Astrocyte (in vitro differentiated cells and primary cell): Measurements from ENCODE around the gene MYADML2. TPM values are rescaled to one million over a fixed set of nuclear protein-coding genes. Genes with fewer than 3 reads are reported as not detected.

Experiments used
- DNase-seq: peaks from one replicate; pipeline ENCODE4 v3.0.0-alpha.2; 2010; ENCODE audit warnings: low read depth
- FAIRE-seq: peaks from 2 replicates; lab custom pipeline; 2011; peaks lifted over from hg19 to GRCh38; lab: Jason Lieb, UNC
- H2AFZ ChIP-seq: 2 replicates; pipeline ENCODE4 v1.6.0; 2012; ENCODE audit warnings: low read depth, low read length, inconsistent platforms
- H3K27ac ChIP-seq: 2 replicates; pipeline ENCODE4 v1.5.1; 2011; ENCODE audit warnings: low read depth, low read length, inconsistent platforms
- H3K27me3 ChIP-seq: 2 replicates; pipeline ENCODE4 v1.6.0; 2011; ENCODE audit warnings: low read length, inconsistent platforms; ENCODE audit not compliant: insufficient read depth
- H3K36me3 ChIP-seq: 2 replicates; pipeline ENCODE4 v1.5.1; 2011; ENCODE audit warnings: low read length, inconsistent platforms; ENCODE audit not compliant: insufficient read depth
- H3K4me1 ChIP-seq: 2 replicates; pipeline ENCODE4 v1.5.1; 2011; ENCODE audit warnings: low read length, inconsistent platforms; ENCODE audit not compliant: insufficient read depth
- H3K4me2 ChIP-seq: 2 replicates; pipeline ENCODE4 v1.6.0; 2012; ENCODE audit warnings: low read length, inconsistent platforms
- H3K4me3 ChIP-seq: 2 replicates; pipeline ENCODE4 v1.5.1; 2011; ENCODE audit warnings: low read depth, mild to moderate bottlenecking, low read length, inconsistent platforms; ENCODE audit not compliant: insufficient read depth
- H3K79me2 ChIP-seq: 2 replicates; pipeline ENCODE4 v1.6.0; 2012; ENCODE audit warnings: mild to moderate bottlenecking, low read length, inconsistent platforms; ENCODE audit not compliant: insufficient read depth
- H3K9ac ChIP-seq: 2 replicates; pipeline ENCODE4 v1.6.0; 2012; ENCODE audit warnings: mild to moderate bottlenecking, low read length, inconsistent platforms
- H3K9me3 ChIP-seq: 2 replicates; pipeline ENCODE4 v1.5.1; 2012; ENCODE audit warnings: low read depth, mild to moderate bottlenecking, low read length, inconsistent platforms; ENCODE audit not compliant: insufficient read depth
- H4K20me1 ChIP-seq: 2 replicates; pipeline ENCODE4 v1.6.0; 2012; ENCODE audit warnings: low read length, inconsistent platforms; ENCODE audit not compliant: insufficient read depth
- H3K27ac Mint-ChIP-seq: one replicate; pipeline ENCODE4 v1.8.0; 2021; ENCODE audit warnings: mild to moderate bottlenecking, mixed read lengths; ENCODE audit not compliant: unreplicated experiment
- H3K27me3 Mint-ChIP-seq: one replicate; pipeline ENCODE4 v1.8.0; 2021; ENCODE audit warnings: low read depth, mixed read lengths; ENCODE audit not compliant: unreplicated experiment
- H3K36me3 Mint-ChIP-seq: one replicate; pipeline ENCODE4 v1.8.0; 2021; ENCODE audit warnings: low read depth, mixed read lengths; ENCODE audit not compliant: unreplicated experiment
- H3K4me1 Mint-ChIP-seq: one replicate; pipeline ENCODE4 v1.8.0; 2021; ENCODE audit warnings: low read depth, mixed read lengths; ENCODE audit not compliant: unreplicated experiment
- H3K4me3 Mint-ChIP-seq: one replicate; pipeline ENCODE4 v1.8.0; 2021; ENCODE audit warnings: mild to moderate bottlenecking, moderate library complexity, mixed read lengths; ENCODE audit not compliant: unreplicated experiment
- H3K9me3 Mint-ChIP-seq: one replicate; pipeline ENCODE4 v1.8.0; 2021; ENCODE audit warnings: mild to moderate bottlenecking, mixed read lengths; ENCODE audit not compliant: unreplicated experiment
- CTCF ChIP-seq: IDR thresholded peaks from 2 replicates; pipeline ENCODE4 v1.5.1; 2011; ENCODE audit warnings: low read depth, mild to moderate bottlenecking, inconsistent platforms, low read length, moderate library complexity; ENCODE audit not compliant: insufficient read depth
- EZH2 ChIP-seq: IDR thresholded peaks from 2 replicates; pipeline ENCODE4 v1.6.1; 2012; ENCODE audit warnings: mild to moderate bottlenecking, low read length, inconsistent platforms; ENCODE audit not compliant: insufficient read depth
- total RNA-seq: library from RNA; stranded (reverse); gene quantifications from 2 replicates; pipeline ENCODE4 v1.2.1, GENCODE V29; 2021

MYADML2 gene
- total RNA-seq, 1 donor from 2014 or later = not detected

- Histone ChIP-seq H3K79me2 (no peaks in the 10 kb centered on the region), H3K4me2 (no peak overlapping the region), H3K9me3 (no peaks in the 10 kb centered on the region), H3K36me3 (peaks cover 14% of the 10 kb centered on the region), H4K20me1 (peaks cover 24% of the 10 kb centered on the region), H3K9ac (no peak overlapping the region), H2AFZ (no peak overlapping the region), H3K4me3 (no peak overlapping the region), H3K27ac (no peak overlapping the region), H3K27me3 (no peaks in the 10 kb centered on the region), H3K4me1 (no peaks in the 10 kb centered on the region)
- Mint-ChIP-seq H3K4me1 (peaks cover 5% of the 10 kb centered on the region), H3K4me3 (no peak overlapping the region), H3K27ac (no peak overlapping the region), H3K36me3 (peaks cover 18% of the 10 kb centered on the region), H3K27me3 (no peaks in the 10 kb centered on the region), H3K9me3 (no peaks in the 10 kb centered on the region)
- no peak for TF ChIP-seq CTCF
- TF ChIP-seq EZH2 = no peak
- FAIRE-seq (no peak), DNase-seq (no peak)
Observed at GRCh38 chr17:81984773-81985410, 37.9 kb upstream of the MYADML2 start.

- no peak overlapping the region for H3K4me3 Mint-ChIP-seq
- no peaks in the 10 kb centered on the region for H3K4me1 ChIP-seq
- no peak for TF ChIP-seq EZH2
- TF ChIP-seq CTCF = no peak
- H3K9me3 Mint-ChIP-seq = no peaks in the 10 kb centered on the region
- H3K4me1 Mint-ChIP-seq = peaks cover 5% of the 10 kb centered on the region
- H4K20me1 ChIP-seq = peaks cover 17% of the 10 kb centered on the region
- H3K4me2 ChIP-seq = no peak overlapping the region
- H3K79me2 ChIP-seq = peaks cover 1% of the 10 kb centered on the region
- H3K36me3 Mint-ChIP-seq = peaks cover 14% of the 10 kb centered on the region
- H3K9ac ChIP-seq = no peak overlapping the region
- H3K27me3 ChIP-seq = no peaks in the 10 kb centered on the region
- no peaks in the 10 kb centered on the region for H3K9me3 ChIP-seq
- peaks cover 18% of the 10 kb centered on the region for H3K36me3 ChIP-seq
- no peaks in the 10 kb centered on the region for H3K27me3 Mint-ChIP-seq
- H3K4me3 ChIP-seq = no peak overlapping the region
- no peak for FAIRE-seq
- no peak overlapping the region for H2AFZ ChIP-seq
- no peak overlapping the region for H3K27ac Mint-ChIP-seq
- H3K27ac ChIP-seq = no peak overlapping the region
- DNase-seq = no peak
Observed at GRCh38 chr17:81983639-81984373, 36.8 kb upstream of the MYADML2 start.
